Body of pancreas (tissue), 4 donors: ENCODE measurements around the gene LATS2.
"Not testable (repeated sequence)": the region's sequence is repeated elsewhere in the genome, so short reads cannot be mapped to it uniquely, and the experiment has no call there.

Experiments
- POLR2A ChIP-seq, 3 donors: fragments of 450-650 bp; IDR thresholded peaks; one replicate each; pipeline ENCODE4 v1.6.1; 2016; ENCODE audit warnings: antibody characterized with exemption in 3 of 3, mild to moderate bottlenecking in 2 of 3
- TF ChIP-seq, protein P1 (sequence below), 7 experiments: fragments of 450-650 bp in 4 of 7; fragments of 200-600 bp in 3 of 7; sonication (generic) in 3 of 7; IDR thresholded peaks; one replicate each; pipeline ENCODE4 v1.5.1; 2016 to 2019; ENCODE audit warnings: antibody characterized with exemption in 7 of 7

DNA sequence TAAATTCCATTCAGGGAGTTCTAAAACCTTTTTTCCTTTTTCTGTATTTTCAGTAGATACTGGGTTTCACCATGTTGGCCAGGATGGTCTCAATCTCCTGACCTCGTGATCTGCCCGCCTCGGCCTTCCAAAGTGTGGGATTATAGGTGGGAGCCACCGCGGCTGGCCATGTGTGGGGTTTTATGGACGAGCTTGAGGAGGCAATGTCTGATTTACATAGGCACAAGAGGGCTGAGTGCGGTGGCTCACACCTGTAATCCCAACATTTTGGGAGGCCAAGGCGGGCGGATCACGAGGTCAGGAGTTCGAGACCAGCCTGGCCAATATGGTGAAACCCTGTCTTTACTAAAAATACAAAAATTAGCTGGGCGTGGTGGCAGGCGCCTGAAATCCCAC is 136.0 kb downstream of the LATS2 start:
- TF ChIP-seq, protein P1, sequence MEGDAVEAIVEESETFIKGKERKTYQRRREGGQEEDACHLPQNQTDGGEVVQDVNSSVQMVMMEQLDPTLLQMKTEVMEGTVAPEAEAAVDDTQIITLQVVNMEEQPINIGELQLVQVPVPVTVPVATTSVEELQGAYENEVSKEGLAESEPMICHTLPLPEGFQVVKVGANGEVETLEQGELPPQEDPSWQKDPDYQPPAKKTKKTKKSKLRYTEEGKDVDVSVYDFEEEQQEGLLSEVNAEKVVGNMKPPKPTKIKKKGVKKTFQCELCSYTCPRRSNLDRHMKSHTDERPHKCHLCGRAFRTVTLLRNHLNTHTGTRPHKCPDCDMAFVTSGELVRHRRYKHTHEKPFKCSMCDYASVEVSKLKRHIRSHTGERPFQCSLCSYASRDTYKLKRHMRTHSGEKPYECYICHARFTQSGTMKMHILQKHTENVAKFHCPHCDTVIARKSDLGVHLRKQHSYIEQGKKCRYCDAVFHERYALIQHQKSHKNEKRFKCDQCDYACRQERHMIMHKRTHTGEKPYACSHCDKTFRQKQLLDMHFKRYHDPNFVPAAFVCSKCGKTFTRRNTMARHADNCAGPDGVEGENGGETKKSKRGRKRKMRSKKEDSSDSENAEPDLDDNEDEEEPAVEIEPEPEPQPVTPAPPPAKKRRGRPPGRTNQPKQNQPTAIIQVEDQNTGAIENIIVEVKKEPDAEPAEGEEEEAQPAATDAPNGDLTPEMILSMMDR (IDR thresholded peaks at IDR 0.05): not testable (repeated sequence)
- TF ChIP-seq POLR2A (IDR thresholded peaks at IDR 0.05): not testable (repeated sequence)
